ENCODE data around the gene KIF1B.

Gene KIF1B

DNA sequence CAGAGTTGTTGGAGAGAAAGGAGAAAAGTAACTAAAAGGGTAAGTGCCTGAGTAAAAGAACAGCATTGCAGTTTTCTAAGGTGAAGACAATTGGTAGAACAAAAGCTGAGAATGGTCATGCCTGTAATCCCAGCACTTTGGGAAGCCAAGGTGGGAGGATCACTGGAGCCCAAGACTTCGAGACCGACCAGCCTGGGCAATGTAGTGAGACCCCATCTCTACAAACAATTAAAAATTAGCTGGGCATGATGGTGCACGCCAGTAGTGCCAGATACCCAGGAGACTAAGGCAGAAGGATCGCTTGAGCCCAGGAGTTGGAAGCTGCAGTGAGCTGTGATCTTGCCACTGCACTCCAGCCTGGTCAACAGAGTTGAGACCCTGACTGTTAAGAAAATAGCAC, 173.3 kb downstream of the KIF1B start:
- H3K27ac ChIP-seq (ENCODE audit: low read depth, low read length, severe bottlenecking): no peak overlapping the region
- no peak overlapping the region for H3K4me3 ChIP-seq (ENCODE audit: extremely low read depth, insufficient read depth, low read length, poor library complexity, severe bottlenecking)
- WGBS, 2 experiments (ENCODE audit: insufficient coverage in 2 of 2): 94 to 100% methylated on average over 2 to 3 of the region's 4 CpGs
- H3K9me3 ChIP-seq (ENCODE audit: control insufficient read depth, low read length): no peaks in the 10 kb centered on the region
- H3K4me1 ChIP-seq (ENCODE audit: control insufficient read depth, insufficient read depth, low read length, poor library complexity, severe bottlenecking): peaks cover 6% of the 10 kb centered on the region
- H3K36me3 ChIP-seq (ENCODE audit: control insufficient read depth, insufficient read depth, low read length): peaks cover 43% of the 10 kb centered on the region

DNA sequence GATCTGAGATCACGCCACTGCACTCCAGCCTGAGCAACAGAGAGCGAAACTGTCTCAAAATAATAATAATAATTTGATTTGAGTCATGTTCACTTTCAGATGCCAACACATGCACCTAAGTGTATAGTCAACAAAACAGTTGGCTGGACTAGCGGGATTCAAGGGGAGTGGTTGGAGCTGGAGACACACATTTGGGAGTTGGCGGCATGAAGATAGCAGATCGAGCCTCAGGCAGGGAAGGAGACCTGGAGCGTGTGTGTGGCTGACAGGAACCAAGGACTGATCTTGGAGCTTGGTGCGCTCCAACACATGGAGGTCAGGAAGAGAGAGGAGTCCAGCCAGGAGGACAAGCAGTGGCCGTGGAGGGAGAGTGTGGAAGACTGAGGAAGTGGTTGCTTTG, 173.8 kb downstream of the KIF1B start:
- no peak overlapping the region for H3K27ac ChIP-seq (ENCODE audit: low read depth, low read length, severe bottlenecking)
- 95 to 100% methylated on average over 6 to 8 of the region's 8 CpGs for WGBS, 2 experiments (ENCODE audit: insufficient coverage in 2 of 2)
- no peaks in the 10 kb centered on the region for H3K9me3 ChIP-seq (ENCODE audit: control insufficient read depth, low read length)
- no peak overlapping the region for H3K4me3 ChIP-seq (ENCODE audit: extremely low read depth, insufficient read depth, low read length, poor library complexity, severe bottlenecking)
- H3K36me3 ChIP-seq (ENCODE audit: control insufficient read depth, insufficient read depth, low read length): peaks cover 37% of the 10 kb centered on the region
- peaks cover 6% of the 10 kb centered on the region for H3K4me1 ChIP-seq (ENCODE audit: control insufficient read depth, insufficient read depth, low read length, poor library complexity, severe bottlenecking)

DNA sequence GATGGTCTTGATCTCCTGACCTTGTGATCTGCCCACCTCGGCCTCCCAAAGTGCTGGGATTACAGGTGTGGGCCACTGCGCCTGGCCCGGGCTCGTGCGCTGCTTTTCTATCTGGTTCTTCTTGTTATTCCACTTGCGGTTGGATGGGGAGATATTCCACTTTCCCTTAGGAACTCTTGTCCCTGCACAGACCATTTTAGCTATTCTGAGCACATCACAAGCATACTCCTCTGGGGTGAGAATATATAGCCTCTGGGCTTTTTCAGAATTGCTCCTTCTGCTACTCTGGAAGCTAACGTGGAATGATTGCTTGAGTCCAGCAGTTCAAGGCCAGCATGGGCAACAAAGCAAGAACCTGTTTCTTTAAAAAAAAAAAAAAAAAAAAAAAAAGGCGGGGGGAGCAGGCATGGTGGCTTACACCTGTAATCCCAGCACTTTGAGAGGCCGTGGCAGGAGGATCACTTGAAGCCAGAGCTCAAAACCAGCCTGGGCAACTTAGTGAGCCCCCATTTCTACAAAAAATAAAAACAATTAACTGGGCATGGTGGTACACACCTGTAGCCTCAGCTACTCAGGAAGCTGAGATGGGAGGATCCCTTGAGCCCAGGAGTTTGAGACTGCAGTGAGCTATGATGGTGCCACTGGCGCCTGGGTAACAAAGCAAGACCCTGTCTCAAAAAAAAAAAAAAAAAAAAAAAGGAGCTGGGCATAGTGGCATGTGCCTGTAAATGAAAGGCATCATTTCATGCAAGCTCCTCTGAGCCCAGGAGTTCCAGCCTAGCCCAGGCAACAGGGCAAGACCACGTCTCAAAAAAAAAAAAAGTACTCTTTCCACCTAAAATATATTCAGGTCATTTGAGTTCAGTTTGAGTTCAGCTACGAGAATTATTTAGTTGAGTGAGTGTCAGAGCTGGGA, 176.6 kb downstream of the KIF1B start:
- Histone ChIP-seq H3K36me3 (ENCODE audit: control insufficient read depth, insufficient read depth, low read length) (peaks cover 18% of the 10 kb centered on the region), H3K27ac (ENCODE audit: low read depth, low read length, severe bottlenecking) (peak overlapping the region; percentile 73), H3K4me3 (ENCODE audit: extremely low read depth, insufficient read depth, low read length, poor library complexity, severe bottlenecking) (no peak overlapping the region), H3K4me1 (ENCODE audit: control insufficient read depth, insufficient read depth, low read length, poor library complexity, severe bottlenecking) (peaks cover 6% of the 10 kb centered on the region), H3K9me3 (ENCODE audit: control insufficient read depth, low read length) (no peaks in the 10 kb centered on the region)
- WGBS, 2 experiments (ENCODE audit: insufficient coverage in 2 of 2): 98 to 100% methylated on average over 3 to 6 of the region's 12 CpGs

- H3K9me3 ChIP-seq (ENCODE audit: control insufficient read depth, low read length): no peaks in the 10 kb centered on the region
- peak overlapping the region; percentile 73 for H3K27ac ChIP-seq (ENCODE audit: low read depth, low read length, severe bottlenecking)
- H3K4me3 ChIP-seq (ENCODE audit: extremely low read depth, insufficient read depth, low read length, poor library complexity, severe bottlenecking): no peak overlapping the region
- peaks cover 13% of the 10 kb centered on the region for H3K36me3 ChIP-seq (ENCODE audit: control insufficient read depth, insufficient read depth, low read length)
- WGBS, 2 experiments (ENCODE audit: insufficient coverage in 2 of 2): 71 to 80% methylated on average over 2 of the region's 3 CpGs
- H3K4me1 ChIP-seq (ENCODE audit: control insufficient read depth, insufficient read depth, low read length, poor library complexity, severe bottlenecking): peaks cover 6% of the 10 kb centered on the region
Measured at GRCh38 chr1:10387677-10388386, 177.5 kb downstream of the KIF1B start.

DNA sequence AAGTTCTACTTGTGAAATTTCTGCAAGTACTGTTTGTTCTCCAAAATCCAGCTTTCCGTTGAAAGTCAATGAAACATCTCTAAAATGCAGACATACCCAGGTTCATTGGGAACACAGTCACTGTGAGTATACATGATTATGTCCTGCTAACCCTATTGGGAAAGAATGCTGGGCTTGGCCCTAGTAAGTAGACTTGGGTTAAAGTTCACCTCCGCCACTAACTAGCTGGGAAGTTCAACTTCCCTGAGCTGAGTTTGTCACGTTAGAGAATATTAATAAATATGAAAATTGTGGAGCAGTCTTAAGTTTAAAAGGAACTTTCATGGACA, 178.0 kb downstream of the KIF1B start:
- WGBS, 2 experiments (ENCODE audit: insufficient coverage in 2 of 2): 90 to 92% methylated on average over 2 to 3 of the region's 3 CpGs
- peaks cover 9% of the 10 kb centered on the region for H3K36me3 ChIP-seq (ENCODE audit: control insufficient read depth, insufficient read depth, low read length)
- H3K27ac ChIP-seq (ENCODE audit: low read depth, low read length, severe bottlenecking): peak overlapping the region; percentile 73
- no peak overlapping the region for H3K4me3 ChIP-seq (ENCODE audit: extremely low read depth, insufficient read depth, low read length, poor library complexity, severe bottlenecking)
- peaks cover 6% of the 10 kb centered on the region for H3K4me1 ChIP-seq (ENCODE audit: control insufficient read depth, insufficient read depth, low read length, poor library complexity, severe bottlenecking)
- H3K9me3 ChIP-seq (ENCODE audit: control insufficient read depth, low read length): no peaks in the 10 kb centered on the region

- WGBS, 2 experiments (ENCODE audit: insufficient coverage in 2 of 2): 94 to 97% methylated on average over 5 of the region's 6 CpGs
- H3K36me3 ChIP-seq (ENCODE audit: control insufficient read depth, insufficient read depth, low read length): peaks cover under 1% of the 10 kb centered on the region
- H3K9me3 ChIP-seq (ENCODE audit: control insufficient read depth, low read length): no peaks in the 10 kb centered on the region
- H3K4me1 ChIP-seq (ENCODE audit: control insufficient read depth, insufficient read depth, low read length, poor library complexity, severe bottlenecking): peaks cover 6% of the 10 kb centered on the region
- H3K27ac ChIP-seq (ENCODE audit: low read depth, low read length, severe bottlenecking): no peak overlapping the region
- no peak overlapping the region for H3K4me3 ChIP-seq (ENCODE audit: extremely low read depth, insufficient read depth, low read length, poor library complexity, severe bottlenecking)
Measured at GRCh38 chr1:10389271-10389973, 179.1 kb downstream of the KIF1B start.

- H3K27ac ChIP-seq (ENCODE audit: low read depth, low read length, severe bottlenecking): no peak overlapping the region
- no peaks in the 10 kb centered on the region for H3K9me3 ChIP-seq (ENCODE audit: control insufficient read depth, low read length)
- no peak overlapping the region for H3K4me3 ChIP-seq (ENCODE audit: extremely low read depth, insufficient read depth, low read length, poor library complexity, severe bottlenecking)
- H3K4me1 ChIP-seq (ENCODE audit: control insufficient read depth, insufficient read depth, low read length, poor library complexity, severe bottlenecking): peaks cover 13% of the 10 kb centered on the region
- no CpG with 5 or more reads among the region's 3 CpGs for whole genome bisulfite sequencing, 2 experiments (ENCODE audit: insufficient coverage in 2 of 2)
- H3K36me3 ChIP-seq (ENCODE audit: control insufficient read depth, insufficient read depth, low read length): peaks cover 20% of the 10 kb centered on the region
Measured at GRCh38 chr1:10396870-10397269, 186.5 kb downstream of the KIF1B start.

GRCh38 chr1:10398278-10398733, 187.9 kb downstream of the KIF1B start:
- Histone ChIP-seq H3K9me3 (ENCODE audit: control insufficient read depth, low read length) (no peaks in the 10 kb centered on the region), H3K4me1 (ENCODE audit: control insufficient read depth, insufficient read depth, low read length, poor library complexity, severe bottlenecking) (peaks cover 17% of the 10 kb centered on the region), H3K27ac (ENCODE audit: low read depth, low read length, severe bottlenecking) (peak overlapping the region; percentile 82), H3K36me3 (ENCODE audit: control insufficient read depth, insufficient read depth, low read length) (peaks cover 34% of the 10 kb centered on the region), H3K4me3 (ENCODE audit: extremely low read depth, insufficient read depth, low read length, poor library complexity, severe bottlenecking) (peak overlapping the region; percentile 85)
- WGBS, 2 experiments (ENCODE audit: insufficient coverage in 2 of 2): 3% methylated on average over 16 to 34 of the region's 34 CpGs

DNA sequence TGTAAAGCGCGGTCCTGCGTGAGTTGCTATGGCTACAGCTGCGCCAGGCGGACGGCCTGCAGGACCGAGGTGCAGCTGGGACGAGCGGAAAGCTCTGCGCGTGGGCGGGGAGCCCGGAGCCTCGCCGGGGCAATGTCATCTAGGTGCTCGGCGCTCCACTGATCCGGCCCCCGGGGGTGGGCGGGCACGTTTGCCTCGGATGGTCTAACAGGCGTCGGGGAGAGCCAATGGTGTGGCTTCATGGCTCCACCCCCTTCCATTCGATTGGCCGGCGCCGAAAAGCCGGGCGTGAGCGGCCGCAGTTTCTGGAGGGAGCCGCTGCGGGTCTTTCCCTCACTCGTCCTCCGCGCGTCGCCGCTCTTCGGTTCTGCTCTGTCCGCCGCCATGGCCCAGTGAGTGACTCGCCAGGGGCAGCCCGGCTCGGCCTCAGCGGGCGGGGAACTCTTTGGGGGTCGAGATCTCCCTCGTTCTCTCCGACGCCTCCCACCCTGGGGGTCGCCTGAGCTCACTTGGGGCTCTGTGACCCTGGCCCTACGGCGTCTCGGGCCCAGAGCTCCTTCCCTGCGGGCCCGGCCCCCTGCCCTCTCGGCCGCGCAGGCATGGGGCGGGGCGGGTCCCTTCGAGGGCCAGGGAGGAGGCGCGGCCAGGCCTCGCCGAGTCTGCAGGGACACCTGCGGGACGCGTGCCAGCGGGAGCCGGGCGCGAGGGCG, 188.5 kb downstream of the KIF1B start, which contains the start of gene PGD:
Gene PGD, plus strand, starts transcription at position 331 of the 710 bp plus-strand sequence. Its CDS starts 54 bp downstream, at position 385.
- peaks cover 22% of the 10 kb centered on the region for H3K4me1 ChIP-seq (ENCODE audit: control insufficient read depth, insufficient read depth, low read length, poor library complexity, severe bottlenecking)
- 0% methylated on average over 64 to 75 of the region's 76 CpGs for WGBS, 2 experiments (ENCODE audit: insufficient coverage in 2 of 2)
- no peaks in the 10 kb centered on the region for H3K9me3 ChIP-seq (ENCODE audit: control insufficient read depth, low read length)
- H3K4me3 ChIP-seq (ENCODE audit: extremely low read depth, insufficient read depth, low read length, poor library complexity, severe bottlenecking): peak within 1 kb of the TSS; percentile 85
- H3K36me3 ChIP-seq (ENCODE audit: control insufficient read depth, insufficient read depth, low read length): peaks cover 40% of the 10 kb centered on the region
- peak within 1 kb of the TSS; percentile 94 for H3K27ac ChIP-seq (ENCODE audit: low read depth, low read length, severe bottlenecking)

DNA sequence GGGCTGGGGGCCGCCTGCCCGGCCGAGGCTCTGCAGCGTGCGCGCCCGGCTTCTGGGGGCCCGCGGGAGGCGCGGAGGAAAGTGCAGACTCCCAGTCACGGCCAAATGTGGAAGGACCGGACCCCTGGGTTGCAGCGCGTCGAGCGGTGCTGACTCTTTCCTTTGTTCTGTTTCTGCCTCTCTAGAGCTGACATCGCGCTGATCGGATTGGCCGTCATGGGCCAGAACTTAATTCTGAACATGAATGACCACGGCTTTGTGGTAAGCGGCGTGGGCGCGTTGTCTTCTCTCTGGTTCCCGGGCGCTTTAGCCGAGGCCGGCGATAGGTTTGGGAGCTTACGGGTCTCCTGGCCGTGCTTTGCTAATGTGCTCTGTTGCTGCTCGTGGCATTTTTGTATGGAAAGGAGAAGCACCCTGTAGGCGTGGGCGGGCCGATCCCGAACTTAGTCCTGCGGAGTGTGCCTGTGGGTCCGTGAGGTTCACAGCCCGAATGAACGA, 189.1 kb downstream of the KIF1B start:
- Histone ChIP-seq H3K27ac (ENCODE audit: low read depth, low read length, severe bottlenecking) (peak overlapping the region; percentile 94), H3K4me3 (ENCODE audit: extremely low read depth, insufficient read depth, low read length, poor library complexity, severe bottlenecking) (peak overlapping the region; percentile 85), H3K9me3 (ENCODE audit: control insufficient read depth, low read length) (no peaks in the 10 kb centered on the region), H3K36me3 (ENCODE audit: control insufficient read depth, insufficient read depth, low read length) (peaks cover 46% of the 10 kb centered on the region), H3K4me1 (ENCODE audit: control insufficient read depth, insufficient read depth, low read length, poor library complexity, severe bottlenecking) (peaks cover 25% of the 10 kb centered on the region)
- WGBS, 2 experiments (ENCODE audit: insufficient coverage in 2 of 2): 0% methylated on average over 42 of the region's 42 CpGs
